OCI-LY7 (cell line): ENCODE data around the gene PVALEF.

ENCODE experiments used
- CTCF ChIP-seq: fragments of 200-600 bp; sonication (generic); conservative IDR thresholded peaks from 2 replicates; pipeline ENCODE4 v1.5.1; 2014; ENCODE audit warnings: mild to moderate bottlenecking, antibody characterized with exemption, low read length, moderate library complexity, mixed read lengths
- EZH2phosphoT487 ChIP-seq: fragments of 200-600 bp; sonication (generic); IDR thresholded peaks from 2 replicates; pipeline ENCODE4 v1.6.1; 2018; ENCODE audit warnings: low read depth, borderline replicate concordance, mild to moderate bottlenecking, mixed run types, antibody characterized with exemption, low read length, moderate library complexity, mixed read lengths

- no peak for TF ChIP-seq CTCF
- no peak for TF ChIP-seq EZH2phosphoT487
Observed at GRCh38 chr17:81231766-81232581, 66.7 kb downstream of the PVALEF start.
